Activated B cell treated with CpG ODN at 0.5 μM for 24 hours (primary cell): ENCODE data around the gene RIBC1. TPM values are rescaled to one million over a fixed set of nuclear protein-coding genes. Genes with fewer than 3 reads are reported as not detected.

Experiments used
- ATAC-seq: fragments of 200-7000 bp; cut with Tn5 transposase; one replicate; pipeline ENCODE4 v1.10.0; 2021; ENCODE audit warnings: low read depth, mild to moderate bottlenecking, moderate library complexity
- CTCF ChIA-PET: fragments of 350-600 bp; sonication (Branson Sonifier 250); formaldehyde crosslinking; loops from one replicate; lab custom pipeline; 2021; ENCODE audit warnings: antibody characterized with exemption; lab: Charles Lee
- POLR2A ChIA-PET: fragments of 350-600 bp; sonication (Branson Sonifier 250); formaldehyde crosslinking; loops from one replicate; lab custom pipeline; 2021; ENCODE audit warnings: antibody characterized with exemption; lab: Charles Lee
- DNase-seq: peaks from one replicate; pipeline ENCODE4 v3.0.0; 2022
- H3K27ac Mint-ChIP-seq: one replicate; pipeline ENCODE4 v1.8.0; 2020; ENCODE audit warnings: mixed read lengths
- H3K27me3 Mint-ChIP-seq: one replicate; pipeline ENCODE4 v1.8.0; 2021; ENCODE audit warnings: mixed read lengths
- H3K36me3 Mint-ChIP-seq: one replicate; pipeline ENCODE4 v1.8.0; 2021; ENCODE audit warnings: low read depth, mixed read lengths
- H3K4me1 Mint-ChIP-seq: one replicate; pipeline ENCODE4 v1.8.0; 2021; ENCODE audit warnings: mixed read lengths
- H3K4me3 Mint-ChIP-seq: one replicate; pipeline ENCODE4 v1.8.0; 2020; ENCODE audit warnings: mild to moderate bottlenecking, mixed read lengths
- H3K9me3 Mint-ChIP-seq: one replicate; pipeline ENCODE4 v1.8.0; 2020; ENCODE audit warnings: mixed read lengths
- intact Hi-C: fragments of 100-400 bp; cut with micrococcal nuclease; formaldehyde crosslinking; loops from one replicate; pipeline ENCODE4 v1.15.1; 2024
- total RNA-seq: library from RNA; stranded (reverse); gene quantifications from 2 replicates; pipeline ENCODE4 v1.2.3, GENCODE V29; 2022
- TF ChIP-seq, protein P1 (sequence below): fragments of 200-600 bp; IDR thresholded peaks from one replicate; pipeline ENCODE4 v1.8.0; 2022; ENCODE audit warnings: antibody characterized with exemption, mild to moderate bottlenecking

RIBC1 gene
- total RNA-seq, 1 donor from 2014 or later = 0.91 TPM

DNA sequence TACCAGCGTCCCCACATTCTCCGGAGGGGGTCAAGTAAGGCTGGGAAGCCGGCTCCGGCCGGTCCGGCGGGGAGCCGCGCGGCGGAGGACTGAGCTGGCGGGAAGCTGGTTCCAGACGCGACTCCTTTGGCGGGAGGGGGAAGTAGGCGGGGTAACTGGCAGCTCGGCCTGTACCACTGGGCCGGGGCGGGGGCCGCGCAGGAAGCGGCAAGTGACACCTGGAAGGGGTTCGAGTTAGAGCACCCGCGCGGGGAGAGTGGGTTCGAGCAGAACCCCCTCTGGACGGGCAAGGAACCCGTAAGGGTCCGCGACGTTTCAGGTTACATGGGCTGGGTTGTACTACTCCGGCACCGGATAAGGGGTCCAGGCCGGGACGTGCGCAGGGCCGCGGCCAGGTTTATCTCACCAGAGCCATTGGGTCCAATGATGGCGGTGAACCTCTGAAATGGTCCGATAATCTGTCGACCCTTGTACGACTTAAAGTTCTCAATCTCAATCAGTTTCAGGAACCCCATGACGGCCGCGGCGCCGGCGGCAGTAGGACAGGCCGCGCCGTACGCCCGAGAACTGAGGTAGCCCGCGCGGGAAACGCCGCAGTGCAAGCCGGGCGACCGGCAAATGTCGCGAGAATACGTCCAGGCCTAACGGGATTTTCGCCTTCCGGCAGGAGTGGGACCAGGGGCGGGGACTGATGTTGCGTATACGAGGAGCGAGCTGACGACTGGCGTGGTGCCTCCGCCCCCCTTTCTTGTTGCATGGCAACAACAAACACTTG is 400 bp upstream of the RIBC1 start, which contains the start of gene SMC1A:
Gene SMC1A (minus strand): TSS at position 569 of the 775 bp plus-strand sequence. CDS start 54 bp downstream, at position 515.
- ATAC-seq (peak; percentile 89), DNase-seq (peak; percentile 79)
- H3K27me3 Mint-ChIP-seq = no peaks in the 10 kb centered on the region
- TF ChIP-seq, protein P1, sequence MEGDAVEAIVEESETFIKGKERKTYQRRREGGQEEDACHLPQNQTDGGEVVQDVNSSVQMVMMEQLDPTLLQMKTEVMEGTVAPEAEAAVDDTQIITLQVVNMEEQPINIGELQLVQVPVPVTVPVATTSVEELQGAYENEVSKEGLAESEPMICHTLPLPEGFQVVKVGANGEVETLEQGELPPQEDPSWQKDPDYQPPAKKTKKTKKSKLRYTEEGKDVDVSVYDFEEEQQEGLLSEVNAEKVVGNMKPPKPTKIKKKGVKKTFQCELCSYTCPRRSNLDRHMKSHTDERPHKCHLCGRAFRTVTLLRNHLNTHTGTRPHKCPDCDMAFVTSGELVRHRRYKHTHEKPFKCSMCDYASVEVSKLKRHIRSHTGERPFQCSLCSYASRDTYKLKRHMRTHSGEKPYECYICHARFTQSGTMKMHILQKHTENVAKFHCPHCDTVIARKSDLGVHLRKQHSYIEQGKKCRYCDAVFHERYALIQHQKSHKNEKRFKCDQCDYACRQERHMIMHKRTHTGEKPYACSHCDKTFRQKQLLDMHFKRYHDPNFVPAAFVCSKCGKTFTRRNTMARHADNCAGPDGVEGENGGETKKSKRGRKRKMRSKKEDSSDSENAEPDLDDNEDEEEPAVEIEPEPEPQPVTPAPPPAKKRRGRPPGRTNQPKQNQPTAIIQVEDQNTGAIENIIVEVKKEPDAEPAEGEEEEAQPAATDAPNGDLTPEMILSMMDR = no peak
- intact Hi-C loops = loop anchor here (1.0 to 5.0 kb wide), 6 partner anchors 12 to 1217 kb away; partner anchors contain the start of genes HSD17B10, KDM5C, PHF8 and TSPYL2
- peaks cover 18% of the 10 kb centered on the region for H3K36me3 Mint-ChIP-seq
- H3K27ac Mint-ChIP-seq = peak within 1 kb of the TSS; percentile 96
- H3K9me3 Mint-ChIP-seq = no peaks in the 10 kb centered on the region
- H3K4me1 Mint-ChIP-seq = peaks cover 29% of the 10 kb centered on the region
- POLR2A ChIA-PET = interaction anchor here (0.6 to 2.5 kb wide), 12 partner anchors 11 to 1108 kb away, joined by 3 to 14 read pairs (median 4); partner anchors contain the start of genes GNL3L, HSD17B10, KDM5C and TSPYL2
- CTCF ChIA-PET = interaction anchor here (1.7 kb wide), 1 partner anchor 24 kb away, joined by 8 read pairs; no protein-coding TSS in a partner anchor
- peak within 1 kb of the TSS; percentile 92 for H3K4me3 Mint-ChIP-seq

DNA sequence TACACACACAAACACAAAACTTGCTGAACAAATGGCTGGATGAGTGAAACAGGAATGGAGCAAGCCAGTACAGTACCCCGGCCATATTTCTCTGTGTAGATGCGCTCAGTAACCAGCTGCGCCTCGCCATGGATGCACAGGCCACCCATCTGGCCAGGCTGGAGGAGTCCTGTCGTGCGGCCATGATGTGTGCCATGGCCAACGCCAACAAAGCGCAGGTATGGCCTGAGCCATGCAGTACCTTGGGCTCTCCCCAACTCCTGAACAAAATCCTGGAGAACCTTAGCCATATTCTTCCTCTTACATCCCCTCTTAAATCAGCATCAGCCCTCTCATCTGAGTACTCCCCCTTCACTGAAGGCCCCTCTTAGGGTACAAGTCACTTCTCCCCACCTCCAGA is 7.1 kb downstream of the RIBC1 start:
- peaks cover 48% of the 10 kb centered on the region for H3K36me3 Mint-ChIP-seq

DNA sequence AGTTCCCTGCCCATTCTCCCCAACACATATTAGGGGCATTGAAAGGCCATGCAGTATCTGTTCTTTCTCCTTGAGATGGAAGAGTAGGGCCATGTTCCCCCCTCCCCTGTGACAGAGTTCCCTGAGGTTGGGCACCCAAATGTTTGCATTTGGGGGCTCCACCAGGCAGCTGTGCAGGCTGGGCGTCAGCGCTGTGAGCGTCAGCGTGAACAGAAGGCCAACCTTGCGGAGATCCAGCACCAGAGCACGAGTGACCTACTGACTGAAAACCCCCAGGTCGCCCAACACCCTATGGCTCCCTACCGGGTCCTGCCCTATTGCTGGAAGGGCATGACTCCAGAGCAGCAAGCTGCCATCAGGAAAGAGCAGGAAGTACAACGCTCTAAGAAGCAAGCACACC is 7.6 kb downstream of the RIBC1 start:
- POLR2A ChIA-PET = no interaction called here
- no peak overlapping the region for H3K27ac Mint-ChIP-seq

More for the DNA sequence above, 7.1 kb downstream of the RIBC1 start:
- Mint-ChIP-seq H3K9me3 (no peaks in the 10 kb centered on the region), H3K27me3 (no peaks in the 10 kb centered on the region), H3K4me1 (peaks cover 7% of the 10 kb centered on the region), H3K27ac (no peak overlapping the region), H3K4me3 (no peak overlapping the region)
- ChIA-PET CTCF (no interaction called here), POLR2A (no interaction called here)
- TF ChIP-seq, protein P1 = no peak
- DNase-seq (no peak), ATAC-seq (no peak)
- intact Hi-C loops = loop anchor here (5.0 kb wide), 1 partner anchor 928 kb away; the partner anchor contains the start of gene WNK3

DNA sequence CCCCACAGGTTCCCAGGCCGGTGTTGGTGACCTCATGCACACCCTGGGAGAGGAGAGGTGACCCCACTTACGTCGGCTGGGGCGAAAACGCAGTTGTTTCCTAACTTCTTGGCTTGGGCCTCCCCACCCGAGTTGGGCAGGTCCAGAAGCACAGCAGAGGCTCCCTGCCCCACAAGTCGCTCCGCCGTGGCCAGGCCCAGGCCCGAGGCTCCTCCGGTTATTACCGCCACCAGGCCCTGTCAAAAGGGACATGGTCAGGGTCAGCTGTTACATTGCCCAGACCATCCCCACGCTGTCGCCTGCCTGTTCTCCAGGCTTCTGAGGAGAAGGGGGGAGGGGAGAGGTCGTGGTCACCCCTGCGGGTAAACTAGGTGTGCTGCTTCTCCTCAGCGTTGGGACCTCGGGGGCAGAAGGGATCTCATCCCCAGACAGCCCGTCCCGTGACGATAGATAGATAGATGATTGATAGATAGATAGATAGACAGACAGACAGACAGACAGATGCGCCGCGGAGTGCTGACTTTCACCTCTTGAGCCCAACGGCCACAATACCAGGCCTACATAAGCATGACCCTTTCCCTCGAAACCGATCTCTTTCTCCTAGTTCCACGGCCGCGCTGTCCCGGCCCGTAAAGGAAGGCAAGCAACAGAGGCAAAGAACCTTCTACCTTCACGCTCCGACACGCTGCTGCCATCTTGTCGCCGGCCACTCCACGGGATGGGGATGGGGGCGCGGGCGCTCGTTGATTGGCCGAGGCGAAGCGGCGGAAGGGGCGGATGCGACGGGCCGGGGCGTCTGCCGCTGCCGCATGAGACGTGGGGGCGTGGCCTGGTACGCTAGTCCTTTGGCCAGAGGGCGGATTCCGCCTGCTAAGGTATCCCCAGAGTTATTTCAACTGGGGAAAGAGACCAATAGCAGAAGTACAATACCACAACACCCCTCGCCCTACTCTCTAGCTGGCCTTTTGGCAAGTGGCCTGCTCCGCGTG is 11.3 kb downstream of the RIBC1 start, which contains the start of gene HSD17B10:
Gene HSD17B10 (minus strand): TSS at position 720 of the 989 bp plus-strand sequence. CDS start 25 bp downstream, at position 695.
- intact Hi-C loops = loop anchor here (1.0 to 5.0 kb wide), 3 partner anchors 12 to 923 kb away; partner anchors contain the start of genes FAM120C, RIBC1, SMC1A and WNK3
- ATAC-seq (peak; percentile 98), DNase-seq (peak; percentile 75)
- Mint-ChIP-seq H3K36me3 (peaks cover 36% of the 10 kb centered on the region), H3K27me3 (peaks cover 6% of the 10 kb centered on the region), H3K9me3 (no peaks in the 10 kb centered on the region), H3K4me3 (peak within 1 kb of the TSS; percentile 93), H3K4me1 (peaks cover 12% of the 10 kb centered on the region), H3K27ac (peak within 1 kb of the TSS; percentile 90)
- POLR2A ChIA-PET = interaction anchor here (1.2 to 2.5 kb wide), 2 partner anchors 11 to 121 kb away, joined by 4 to 14 read pairs; partner anchors contain the start of genes RIBC1 and SMC1A
- TF ChIP-seq, protein P1 = no peak
- CTCF ChIA-PET = interaction anchor here (3.0 kb wide), 1 partner anchor 121 kb away, joined by 12 read pairs; no protein-coding TSS in a partner anchor

More for the DNA sequence above, 7.6 kb downstream of the RIBC1 start:
- TF ChIP-seq, protein P1 = no peak
- Mint-ChIP-seq H3K36me3 (peaks cover 48% of the 10 kb centered on the region), H3K27me3 (no peaks in the 10 kb centered on the region), H3K9me3 (no peaks in the 10 kb centered on the region), H3K4me1 (peaks cover 9% of the 10 kb centered on the region), H3K4me3 (no peak overlapping the region)
- DNase-seq = no peak
- CTCF ChIA-PET = no interaction called here
- no peak for ATAC-seq
- intact Hi-C loops = loop anchor here (5.0 kb wide), 1 partner anchor 927 kb away; the partner anchor contains the start of gene WNK3
